ENCODE data around the gene CD59. TPM values are rescaled to one million over a fixed set of nuclear protein-coding genes. Genes with fewer than 3 reads are reported as not detected.

The CD59 gene
- polyA plus RNA-seq, 3 donors: 3.7 to 34.9 (median 21.1) TPM

DNA sequence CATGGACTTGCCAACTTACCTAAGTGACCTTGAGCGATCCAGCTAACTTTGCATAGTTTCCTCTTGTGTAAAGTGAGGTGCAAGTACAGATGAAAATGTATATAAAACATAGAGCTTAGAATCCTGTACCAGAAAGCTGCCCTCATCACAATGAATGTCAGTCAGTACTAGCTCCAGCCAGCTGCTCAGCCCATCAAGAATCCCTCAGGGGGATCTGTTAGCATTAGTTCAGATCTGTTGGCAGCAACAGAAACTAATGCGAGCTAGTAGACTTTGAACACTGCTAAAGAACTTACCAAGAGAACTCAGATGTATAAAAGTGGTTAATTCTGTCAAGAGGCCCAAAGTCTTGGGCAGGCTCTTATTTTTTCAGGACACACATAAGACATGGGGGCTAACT, 29.3 kb downstream of the CD59 start:
- intact Hi-C loops (cut with micrococcal nuclease): no loop called here
- no CpG with 5 or more reads among the region's 2 CpGs for WGBS (ENCODE audit: insufficient coverage)
- no peaks in the 10 kb centered on the region for H3K9me3 Mint-ChIP-seq

DNA sequence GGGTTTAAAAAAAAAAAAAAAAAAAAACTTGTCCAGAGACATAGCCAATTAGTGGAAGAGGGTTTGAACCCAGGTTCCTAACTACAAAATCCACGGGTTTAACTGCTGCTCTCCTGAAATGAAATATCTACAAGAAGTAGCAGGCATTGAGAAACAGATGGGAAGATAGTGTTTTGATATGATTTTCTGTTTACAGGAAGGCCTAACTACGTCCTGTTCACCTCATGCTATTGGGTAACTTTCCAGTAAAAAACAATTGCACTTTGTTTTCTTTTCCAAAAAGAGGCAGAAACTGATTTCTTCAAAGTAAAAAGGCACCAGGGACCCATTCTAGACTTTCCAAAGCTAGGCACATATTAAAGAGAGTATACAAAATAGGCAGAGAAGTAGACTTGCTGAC, 29.7 kb downstream of the CD59 start:
- intact Hi-C loops (cut with micrococcal nuclease): no loop called here
- WGBS (ENCODE audit: insufficient coverage): no CpG with 5 or more reads among the region's 2 CpGs
- no peak overlapping the region for H3K27ac ChIP-seq (ENCODE audit: low read depth in 1 of 2, low read length in 2 of 2)

More for the DNA sequence above, 29.3 kb downstream of the CD59 start:
- Histone ChIP-seq H4K20me1 (ENCODE audit: insufficient read depth, low read length) (no peaks in the 10 kb centered on the region), H3K4me1 (ENCODE audit: control insufficient read depth in 1 of 2, insufficient read depth in 2 of 2, low read length in 2 of 2) (no peaks in the 10 kb centered on the region), H3K27me3 (ENCODE audit: control insufficient read depth in 2 of 2, insufficient read depth in 2 of 2, low read length in 2 of 2) (peaks cover 0 to 2% of the 10 kb centered on the region in 2 donors), H3K9ac (ENCODE audit: insufficient read depth, low read length, poor library complexity, severe bottlenecking) (no peak overlapping the region), H3K4me3 (replicated peaks in 1 of 3; ENCODE audit: low read depth in 2 of 3, low read length in 3 of 3) (no peak overlapping the region), H3K79me2 (ENCODE audit: insufficient read depth, low read length) (no peaks in the 10 kb centered on the region), H3K36me3 (replicated peaks in 1 of 2; ENCODE audit: control insufficient read depth in 1 of 2, insufficient read depth in 2 of 2, low read length in 2 of 2) (no peaks in the 10 kb centered on the region), H3K27ac (ENCODE audit: low read depth in 1 of 2, low read length in 2 of 2) (no peak overlapping the region), H3K4me2 (replicated peaks; ENCODE audit: extremely low read depth, low read length, poor library complexity, severe bottlenecking) (no peak overlapping the region), H3K9me3 (replicated peaks in 1 of 2; ENCODE audit: control insufficient read depth in 1 of 2, insufficient read depth in 1 of 2, low read length in 2 of 2) (no peaks in the 10 kb centered on the region), H2AFZ (ENCODE audit: insufficient read depth, low read depth, low read length, poor library complexity, severe bottlenecking) (no peak overlapping the region)
- no peak overlapping the region for H3K27ac Mint-ChIP-seq
- peaks cover 3% of the 10 kb centered on the region for H3K4me1 Mint-ChIP-seq
- H3K27me3 Mint-ChIP-seq (ENCODE audit: low read depth in 3 of 3): peaks cover 0 to 2% (median 0%) of the 10 kb centered on the region in 3 donors
- no peak overlapping the region for H3K4me3 Mint-ChIP-seq
- peaks cover 4 to 21% of the 10 kb centered on the region in 2 donors for H3K36me3 Mint-ChIP-seq
- TF ChIP-seq, protein P1, sequence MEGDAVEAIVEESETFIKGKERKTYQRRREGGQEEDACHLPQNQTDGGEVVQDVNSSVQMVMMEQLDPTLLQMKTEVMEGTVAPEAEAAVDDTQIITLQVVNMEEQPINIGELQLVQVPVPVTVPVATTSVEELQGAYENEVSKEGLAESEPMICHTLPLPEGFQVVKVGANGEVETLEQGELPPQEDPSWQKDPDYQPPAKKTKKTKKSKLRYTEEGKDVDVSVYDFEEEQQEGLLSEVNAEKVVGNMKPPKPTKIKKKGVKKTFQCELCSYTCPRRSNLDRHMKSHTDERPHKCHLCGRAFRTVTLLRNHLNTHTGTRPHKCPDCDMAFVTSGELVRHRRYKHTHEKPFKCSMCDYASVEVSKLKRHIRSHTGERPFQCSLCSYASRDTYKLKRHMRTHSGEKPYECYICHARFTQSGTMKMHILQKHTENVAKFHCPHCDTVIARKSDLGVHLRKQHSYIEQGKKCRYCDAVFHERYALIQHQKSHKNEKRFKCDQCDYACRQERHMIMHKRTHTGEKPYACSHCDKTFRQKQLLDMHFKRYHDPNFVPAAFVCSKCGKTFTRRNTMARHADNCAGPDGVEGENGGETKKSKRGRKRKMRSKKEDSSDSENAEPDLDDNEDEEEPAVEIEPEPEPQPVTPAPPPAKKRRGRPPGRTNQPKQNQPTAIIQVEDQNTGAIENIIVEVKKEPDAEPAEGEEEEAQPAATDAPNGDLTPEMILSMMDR (IDR thresholded peaks at IDR 0.05): no peak
- DNase-seq: no peak

More for the DNA sequence above, 29.7 kb downstream of the CD59 start:
- Histone ChIP-seq H3K79me2 (ENCODE audit: insufficient read depth, low read length) (no peaks in the 10 kb centered on the region), H2AFZ (ENCODE audit: insufficient read depth, low read depth, low read length, poor library complexity, severe bottlenecking) (no peak overlapping the region), H3K4me1 (ENCODE audit: control insufficient read depth in 1 of 2, insufficient read depth in 2 of 2, low read length in 2 of 2) (peaks cover 0 to under 1% of the 10 kb centered on the region in 2 donors), H3K9me3 (replicated peaks in 1 of 2; ENCODE audit: control insufficient read depth in 1 of 2, insufficient read depth in 1 of 2, low read length in 2 of 2) (no peaks in the 10 kb centered on the region), H3K36me3 (replicated peaks in 1 of 2; ENCODE audit: control insufficient read depth in 1 of 2, insufficient read depth in 2 of 2, low read length in 2 of 2) (no peaks in the 10 kb centered on the region), H3K4me2 (replicated peaks; ENCODE audit: extremely low read depth, low read length, poor library complexity, severe bottlenecking) (no peak overlapping the region), H3K4me3 (replicated peaks in 1 of 3; ENCODE audit: low read depth in 2 of 3, low read length in 3 of 3) (no peak overlapping the region), H3K9ac (ENCODE audit: insufficient read depth, low read length, poor library complexity, severe bottlenecking) (no peak overlapping the region), H4K20me1 (ENCODE audit: insufficient read depth, low read length) (no peaks in the 10 kb centered on the region), H3K27me3 (ENCODE audit: control insufficient read depth in 2 of 2, insufficient read depth in 2 of 2, low read length in 2 of 2) (peaks cover 0 to 2% of the 10 kb centered on the region in 2 donors)
- Mint-ChIP-seq H3K4me1 (peaks cover 4% of the 10 kb centered on the region), H3K9me3 (no peaks in the 10 kb centered on the region), H3K27me3 (ENCODE audit: low read depth in 3 of 3) (peaks cover 0 to 2% (median 0%) of the 10 kb centered on the region in 3 donors), H3K4me3 (no peak overlapping the region), H3K27ac (no peak overlapping the region), H3K36me3 (peaks cover 4 to 21% of the 10 kb centered on the region in 2 donors)
- TF ChIP-seq, protein P1 (IDR thresholded peaks at IDR 0.05): no peak
- DNase-seq: no peak

All from CD14-positive monocyte (primary cell).